GM10266 (cell line): Measurements from ENCODE around the gene MORC4.

ENCODE experiments used
- DNase-seq: peaks from one replicate; pipeline ENCODE4 v3.0.0; 2012; ENCODE audit errors: extremely low spot score
- CTCF ChIP-seq: IDR thresholded peaks from 2 replicates; pipeline ENCODE4 v1.5.1; 2012; ENCODE audit warnings: mild to moderate bottlenecking, low read depth; ENCODE audit not compliant: control insufficient read depth, insufficient read depth; ENCODE audit errors: missing control alignments

Gene MORC4

GRCh38 chrX:106906361-106906760 is 93.7 kb downstream of the MORC4 start:
- TF ChIP-seq CTCF: no peak
- no peak for DNase-seq

- DNase-seq: no peak
- no peak for TF ChIP-seq CTCF
Observed at GRCh38 chrX:106905064-106905708, 94.8 kb downstream of the MORC4 start.

- no peak for DNase-seq
- no peak for TF ChIP-seq CTCF
Observed at GRCh38 chrX:106903856-106904528, 96.0 kb downstream of the MORC4 start.

GRCh38 chrX:106903291-106903824 is 96.7 kb downstream of the MORC4 start, which contains the start of gene RIPPLY1:
Gene RIPPLY1, minus strand, starts transcription at chrX:106903341. Its CDS starts 54 bp downstream, at chrX:106903287.
- TF ChIP-seq CTCF: no peak
- no peak for DNase-seq

- no peak for DNase-seq
- TF ChIP-seq CTCF: no peak
Observed at GRCh38 chrX:106902684-106903083, 97.3 kb downstream of the MORC4 start.

- TF ChIP-seq CTCF: no peak
- no peak for DNase-seq
Observed at GRCh38 chrX:106901781-106902219, 98.2 kb downstream of the MORC4 start.

- no peak for TF ChIP-seq CTCF
- no peak for DNase-seq
Observed at GRCh38 chrX:106901341-106901740, 98.7 kb downstream of the MORC4 start.
